Uterus (tissue), 4 donors: ENCODE measurements around the gene RPS27. TPM values are rescaled to one million over a fixed set of nuclear protein-coding genes. Genes with fewer than 3 reads are reported as not detected.
"Not testable (repeated sequence)": the region's sequence is repeated elsewhere in the genome, so short reads cannot be mapped to it uniquely, and the experiment has no call there.

Source experiments
- DNase-seq, 2 donors: peaks; one replicate each; pipeline ENCODE4 v3.0.0-alpha.2; 2019 to 2020
- H3K27ac ChIP-seq, 2 donors: fragments of 200-600 bp; sonication (generic); 1 replicate in 1 of 2; 2 replicates in 1 of 2; pipeline ENCODE4 v1.5.1; 2016 to 2018
- H3K27me3 ChIP-seq, 2 donors: fragments of 200-600 bp; sonication (generic); one replicate each; pipeline ENCODE4 v1.5.1; 2018 to 2019; ENCODE audit warnings: control low read depth in 1 of 2
- H3K36me3 ChIP-seq, 2 donors: fragments of 200-600 bp; sonication (generic); one replicate each; pipeline ENCODE4 v1.5.1; 2019; ENCODE audit warnings: control low read depth in 1 of 2
- H3K4me1 ChIP-seq, 2 donors: fragments of 200-600 bp; sonication (generic); one replicate each; pipeline ENCODE4 v1.5.1; 2018 to 2019; ENCODE audit warnings: control low read depth in 1 of 2
- H3K4me3 ChIP-seq, 2 donors: fragments of 200-600 bp; sonication (generic); 1 replicate in 1 of 2; 2 replicates in 1 of 2; pipeline ENCODE4 v1.5.1; 2018 to 2019; ENCODE audit warnings: mild to moderate bottlenecking in 1 of 2
- H3K9me3 ChIP-seq, 2 donors: fragments of 200-600 bp; sonication (generic); one replicate each; pipeline ENCODE4 v1.5.1; 2019; ENCODE audit warnings: control low read depth in 1 of 2
- POLR2A ChIP-seq, 2 donors: fragments of 450-650 bp; IDR thresholded peaks; one replicate each; pipeline ENCODE4 v1.6.1; 2016; ENCODE audit warnings: antibody characterized with exemption in 2 of 2, mild to moderate bottlenecking in 1 of 2, moderate library complexity in 1 of 2
- intact Hi-C: fragments of 100-400 bp; cut with DNase I; formaldehyde crosslinking; loops from one replicate; pipeline ENCODE4 v1.15.1; 2023; ENCODE audit warnings: low total_unique reads
- microRNA-seq: library from miRNA; unstranded; fragments of <30 nt; microRNA quantifications from one replicate; pipeline ENCODE4, GENCODE V29; 2016; ENCODE audit warnings: borderline microRNAs expressed, borderline replicate concordance
- small RNA-seq: library from RNA; depleted of rRNA; stranded (forward); fragments of <200 nt; gene quantifications from one replicate; pipeline ENCODE3, GENCODE V24; 2016
- total RNA-seq, 4 donors: library from RNA; depleted of rRNA in 3 of 4; stranded (reverse); fragments of >200 nt in 3 of 4; gene quantifications; one replicate each; pipeline versions ENCODE4 v1.1.0 to v1.2.4, GENCODE V29; 2014 to 2023
- TF ChIP-seq, protein P1 (sequence below), 4 experiments: fragments of 200-600 bp in 2 of 4; fragments of 450-650 bp in 2 of 4; sonication (generic) in 2 of 4; IDR thresholded peaks; one replicate each; pipeline ENCODE4 v1.5.1; 2016 to 2019; ENCODE audit warnings: antibody characterized with exemption in 4 of 4, mild to moderate bottlenecking in 2 of 4, moderate library complexity in 1 of 4
- donor health status: DM: yes; HTN: yes; CAD: no.

The RPS27 gene
- total RNA-seq, 4 donors from 2014 or later, result 826 to 6,388 (median 2,664) TPM

- Histone ChIP-seq H3K4me1 (no peaks in the 10 kb centered on the region), H3K36me3 (no peaks in the 10 kb centered on the region), H3K4me3 (no peak overlapping the region), H3K27ac (no peak overlapping the region), H3K9me3 (no peaks in the 10 kb centered on the region), H3K27me3 (no peaks in the 10 kb centered on the region)
- intact Hi-C loops, result no loop called here
- TF ChIP-seq, protein P1, sequence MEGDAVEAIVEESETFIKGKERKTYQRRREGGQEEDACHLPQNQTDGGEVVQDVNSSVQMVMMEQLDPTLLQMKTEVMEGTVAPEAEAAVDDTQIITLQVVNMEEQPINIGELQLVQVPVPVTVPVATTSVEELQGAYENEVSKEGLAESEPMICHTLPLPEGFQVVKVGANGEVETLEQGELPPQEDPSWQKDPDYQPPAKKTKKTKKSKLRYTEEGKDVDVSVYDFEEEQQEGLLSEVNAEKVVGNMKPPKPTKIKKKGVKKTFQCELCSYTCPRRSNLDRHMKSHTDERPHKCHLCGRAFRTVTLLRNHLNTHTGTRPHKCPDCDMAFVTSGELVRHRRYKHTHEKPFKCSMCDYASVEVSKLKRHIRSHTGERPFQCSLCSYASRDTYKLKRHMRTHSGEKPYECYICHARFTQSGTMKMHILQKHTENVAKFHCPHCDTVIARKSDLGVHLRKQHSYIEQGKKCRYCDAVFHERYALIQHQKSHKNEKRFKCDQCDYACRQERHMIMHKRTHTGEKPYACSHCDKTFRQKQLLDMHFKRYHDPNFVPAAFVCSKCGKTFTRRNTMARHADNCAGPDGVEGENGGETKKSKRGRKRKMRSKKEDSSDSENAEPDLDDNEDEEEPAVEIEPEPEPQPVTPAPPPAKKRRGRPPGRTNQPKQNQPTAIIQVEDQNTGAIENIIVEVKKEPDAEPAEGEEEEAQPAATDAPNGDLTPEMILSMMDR (IDR thresholded peaks at IDR 0.05), result no peak
- TF ChIP-seq POLR2A (IDR thresholded peaks at IDR 0.05), result no peak
- DNase-seq, result no peak
These were observed 23.8 kb downstream of the RPS27 start for GRCh38 chr1:154014154-154014907.

DNA sequence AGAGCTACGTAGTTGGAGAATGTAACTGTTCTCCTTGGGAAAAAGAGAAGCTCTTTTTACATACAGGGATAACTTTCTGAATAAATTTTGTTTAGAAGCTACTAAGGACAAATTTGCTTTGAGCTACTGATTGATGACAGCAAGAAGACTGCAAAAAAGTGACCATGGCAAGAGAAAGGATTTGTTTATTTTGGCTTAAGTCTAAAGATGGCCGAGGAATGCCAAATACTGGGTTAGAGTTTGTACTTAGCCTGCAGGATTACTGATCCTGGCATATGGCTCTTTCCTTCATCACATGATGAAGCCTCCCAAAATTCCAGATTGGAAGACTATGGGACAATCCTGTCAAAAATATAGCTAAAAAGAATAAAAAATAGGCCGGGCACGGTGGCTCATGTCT is 28.7 kb downstream of the RPS27 start:
- DNase-seq, result no peak
- TF ChIP-seq POLR2A (IDR thresholded peaks at IDR 0.05), result no peak
- TF ChIP-seq, protein P1 (IDR thresholded peaks at IDR 0.05), result no peak
- Histone ChIP-seq H3K27me3 (no peaks in the 10 kb centered on the region), H3K4me1 (no peaks in the 10 kb centered on the region), H3K9me3 (no peaks in the 10 kb centered on the region), H3K36me3 (no peaks in the 10 kb centered on the region), H3K4me3 (no peak overlapping the region), H3K27ac (no peak overlapping the region)
- intact Hi-C loops, result no loop called here

DNA sequence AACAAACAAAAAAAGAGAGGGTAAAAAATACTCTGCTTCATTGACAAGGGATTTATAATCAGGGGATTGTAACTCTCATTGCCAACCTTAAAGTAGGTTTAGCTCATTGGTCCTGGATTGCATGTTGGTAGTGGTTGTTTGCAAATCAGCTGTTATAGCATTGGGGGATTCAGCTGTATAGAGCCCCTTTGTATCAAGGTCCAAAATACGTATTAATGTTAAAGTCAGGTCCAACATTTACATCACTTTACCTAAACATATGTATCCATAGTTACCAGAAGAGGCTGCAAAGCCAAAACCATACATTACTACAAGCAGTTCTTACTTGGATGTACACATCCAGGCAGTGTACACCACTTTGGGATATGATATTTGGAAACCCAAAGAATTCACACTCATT is 29.4 kb downstream of the RPS27 start:
- H3K27ac ChIP-seq, result no peak overlapping the region
- TF ChIP-seq, protein P1 (IDR thresholded peaks at IDR 0.05), result no peak
- no peak for TF ChIP-seq POLR2A (IDR thresholded peaks at IDR 0.05)
- H3K4me1 ChIP-seq, result no peaks in the 10 kb centered on the region
- no peaks in the 10 kb centered on the region for H3K36me3 ChIP-seq
- H3K4me3 ChIP-seq, result no peak overlapping the region
- H3K9me3 ChIP-seq, result no peaks in the 10 kb centered on the region
- DNase-seq, result no peak
- intact Hi-C loops, result no loop called here
- no peaks in the 10 kb centered on the region for H3K27me3 ChIP-seq

DNA sequence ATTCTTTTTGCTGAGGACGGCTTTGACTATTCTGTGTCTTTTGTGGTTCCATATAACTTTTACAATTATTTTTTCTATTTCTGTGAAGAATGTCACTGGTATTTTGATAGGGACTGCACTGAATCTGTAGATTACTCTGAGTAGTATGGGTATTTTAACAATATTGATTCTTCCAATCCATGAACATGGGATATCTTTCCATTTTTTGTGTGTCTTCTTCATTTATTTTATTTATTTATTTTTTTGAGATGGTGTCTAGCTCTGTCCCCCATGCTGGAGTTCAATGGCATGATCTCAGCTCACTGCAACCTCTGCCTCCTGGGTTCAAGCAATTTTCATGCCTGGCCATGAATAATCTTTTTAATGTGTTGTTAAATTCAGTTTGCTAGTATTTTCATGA is 43.1 kb downstream of the RPS27 start:
- H3K9me3 ChIP-seq, H3K27ac ChIP-seq, H3K4me3 ChIP-seq, DNase-seq, H3K36me3 ChIP-seq, H3K27me3 ChIP-seq, H3K4me1 ChIP-seq, intact Hi-C loops: not testable (repeated sequence)

Small RNA genes lying within 50 kb of the gene (microRNA-seq; reads per million reads assigned to microRNA genes)
- not detected for gene MIR6737

Small RNA genes lying within 50 kb of the gene (small RNA-seq; reads per million reads assigned to genes)
- gene MIR6737, result not detected
- gene RNU6-179P, result not detected

Other genes starting within 250 kb of the RPS27 start
- gene SLC27A3, start 215.4 kb upstream of the RPS27 start, total RNA-seq, result 100 to 1,000 TPM in 1 of 4 donors, 10 to 100 TPM in 3; 12.9 to 364 (median 36.7) TPM
- gene GATAD2B, start 67.8 kb upstream of the RPS27 start, total RNA-seq, result 10 to 100 TPM in 3 of 4 donors, 1 to 10 TPM in 1; 7.1 to 79.0 (median 26.6) TPM
- gene DENND4B, start 44.0 kb upstream of the RPS27 start, total RNA-seq, result 10 to 100 TPM in 3 of 4 donors, 1 to 10 TPM in 1; 5.6 to 94.9 (median 30.1) TPM
- gene CRTC2, start 32.1 kb upstream of the RPS27 start, total RNA-seq, result 10 to 100 TPM in 2 of 4 donors, 1 to 10 TPM in 2; 5.9 to 57.2 (median 15.5) TPM
- 10 to 100 TPM; 66.3 to 96.2 (median 83.6) TPM for gene SLC39A1, start 27.2 kb upstream of the RPS27 start, total RNA-seq
- gene CREB3L4, start 22.9 kb upstream of the RPS27 start, total RNA-seq, result 10 to 100 TPM in 3 of 4 donors, 1 to 10 TPM in 1; 1.8 to 16.1 (median 13.0) TPM
- gene JTB, start 13.1 kb upstream of the RPS27 start, total RNA-seq, result 100 to 1,000 TPM in 3 of 4 donors, 10 to 100 TPM in 1; 91.1 to 253 (median 175) TPM
- gene RAB13, start 4.4 kb upstream of the RPS27 start, total RNA-seq, result 100 to 1,000 TPM in 1 of 4 donors, 10 to 100 TPM in 3; 16.9 to 120 (median 33.2) TPM
- gene NUP210L, start 164.3 kb downstream of the RPS27 start, total RNA-seq, result under 1 TPM in 2 of 4 donors, not detected in 2; 0.09 to 0.21 TPM
- 100 to 1,000 TPM; 130 to 263 (median 199) TPM for gene TPM3, start 201.3 kb downstream of the RPS27 start, total RNA-seq
- gene CFAP141, start 215.6 kb downstream of the RPS27 start, total RNA-seq, result not detected
- 100 to 1,000 TPM in 1 of 4 donors, 10 to 100 TPM in 3; 11.5 to 161 (median 52.0) TPM for gene UBAP2L, start 230.2 kb downstream of the RPS27 start, total RNA-seq